NCI-H2171 (cell line): Measurements from ENCODE around the gene CALML4.
A peak's percentile ranks its signal among the peaks of the same experiment; 100 is the strongest.
"Not testable (repeated sequence)": the region's sequence is repeated elsewhere in the genome, so short reads cannot be mapped to it uniquely, and the experiment has no call there.

Source experiments
- DNase-seq: peaks from one replicate; lab custom pipeline; 2025; lab: John Stamatoyannopoulos, UW

Gene CALML4

GRCh38 chr15:68224546-68225250 lies 19.6 kb upstream of the CALML4 start:
- peak; percentile 63 for DNase-seq

GRCh38 chr15:68224108-68224507 lies 19.0 kb upstream of the CALML4 start:
- DNase-seq = no peak

GRCh38 chr15:68223171-68223570 lies 18.0 kb upstream of the CALML4 start:
- no peak for DNase-seq

GRCh38 chr15:68222432-68222743 lies 17.3 kb upstream of the CALML4 start:
- not testable (repeated sequence) for DNase-seq

- not testable (repeated sequence) for DNase-seq
These were observed 16.6 kb upstream of the CALML4 start for GRCh38 chr15:68221530-68222431.

- DNase-seq = no peak
These were observed 15.8 kb upstream of the CALML4 start for GRCh38 chr15:68220967-68221366.

GRCh38 chr15:68220489-68220888 lies 15.4 kb upstream of the CALML4 start:
- DNase-seq = no peak

- DNase-seq = no peak
These were observed 14.0 kb upstream of the CALML4 start for GRCh38 chr15:68218847-68219798.

GRCh38 chr15:68218331-68218730 lies 13.2 kb upstream of the CALML4 start:
- no peak for DNase-seq

GRCh38 chr15:68217341-68217740 lies 12.2 kb upstream of the CALML4 start:
- DNase-seq = no peak

- DNase-seq = no peak
These were observed 9.7 kb upstream of the CALML4 start for GRCh38 chr15:68214838-68215254.

- no peak for DNase-seq
These were observed 9.1 kb upstream of the CALML4 start for GRCh38 chr15:68213991-68214837.

- DNase-seq = not testable (repeated sequence)
These were observed 8.3 kb upstream of the CALML4 start for GRCh38 chr15:68213491-68213845.

- no peak for DNase-seq
These were observed 6.7 kb upstream of the CALML4 start for GRCh38 chr15:68211656-68212320.

GRCh38 chr15:68210821-68211655 lies 5.9 kb upstream of the CALML4 start:
- peak; percentile 29 for DNase-seq

- DNase-seq = no peak
These were observed 5.3 kb upstream of the CALML4 start for GRCh38 chr15:68210409-68210756.

- DNase-seq = no peak
These were observed 4.7 kb upstream of the CALML4 start for GRCh38 chr15:68209735-68210408.

GRCh38 chr15:68209272-68209671 lies 4.1 kb upstream of the CALML4 start:
- DNase-seq = no peak

GRCh38 chr15:68208636-68209240 lies 3.6 kb upstream of the CALML4 start:
- no peak for DNase-seq
